HG03196 (cell line): ENCODE results near the gene TXLNB.
A peak's percentile ranks its signal among the peaks of the same experiment; 100 is the strongest.
"Not testable (repeated sequence)": the region's sequence is repeated elsewhere in the genome, so short reads cannot be mapped to it uniquely, and the experiment has no call there.

Source experiments
- ATAC-seq: cut with Tn5 transposase; IDR thresholded peaks from one replicate; pipeline ENCODE4 v1.9.1; 2021; ENCODE audit not compliant: unreplicated experiment

TXLNB gene

GRCh38 chr6:139240161-139241010 lies 51.4 kb downstream of the TXLNB start:
- no peak for ATAC-seq

- no peak for ATAC-seq
Observed at GRCh38 chr6:139239064-139239463, 52.7 kb downstream of the TXLNB start.

GRCh38 chr6:139236105-139236504 lies 55.7 kb downstream of the TXLNB start:
- no peak for ATAC-seq

- no peak for ATAC-seq
Observed at GRCh38 chr6:139235661-139236060, 56.1 kb downstream of the TXLNB start.

- ATAC-seq: not testable (repeated sequence)
Observed at GRCh38 chr6:139234193-139234592, 57.6 kb downstream of the TXLNB start.

GRCh38 chr6:139231206-139231605 lies 60.6 kb downstream of the TXLNB start:
- ATAC-seq: no peak

GRCh38 chr6:139230391-139230840 lies 61.4 kb downstream of the TXLNB start:
- ATAC-seq: no peak

- ATAC-seq: not testable (repeated sequence)
Observed at GRCh38 chr6:139228387-139228786, 63.4 kb downstream of the TXLNB start.

- ATAC-seq: no peak
Observed at GRCh38 chr6:139219746-139220145, 72.1 kb downstream of the TXLNB start.

- ATAC-seq: peak; percentile 100
Observed at GRCh38 chr6:139219271-139219729, 72.5 kb downstream of the TXLNB start.

- ATAC-seq: not testable (repeated sequence)
Observed at GRCh38 chr6:139212460-139212859, 79.3 kb downstream of the TXLNB start.

- not testable (repeated sequence) for ATAC-seq
Observed at GRCh38 chr6:139210766-139211165, 81.0 kb downstream of the TXLNB start.

- ATAC-seq: no peak
Observed at GRCh38 chr6:139205843-139206242, 86.0 kb downstream of the TXLNB start.

GRCh38 chr6:139204978-139205377 lies 86.8 kb downstream of the TXLNB start:
- no peak for ATAC-seq

- ATAC-seq: no peak
Observed at GRCh38 chr6:139201378-139201777, 90.4 kb downstream of the TXLNB start.

GRCh38 chr6:139198529-139199288 lies 93.1 kb downstream of the TXLNB start:
- ATAC-seq: no peak

- ATAC-seq: no peak
Observed at GRCh38 chr6:139194740-139195139, 97.1 kb downstream of the TXLNB start.
